Prostate gland (tissue), 2 donors: Measurements from ENCODE around the gene KCNIP3. TPM values are rescaled to one million over a fixed set of nuclear protein-coding genes. Genes with fewer than 3 reads are reported as not detected.

ENCODE experiments used
- DNase-seq: peaks from one replicate; pipeline ENCODE4 v3.0.0-alpha.2; 2019; ENCODE audit warnings: low spot score
- H3K27ac ChIP-seq, 2 donors: fragments of 200-600 bp; sonication (generic); 2 replicates each; pipeline ENCODE4 v1.5.1; 2017 to 2019
- H3K27me3 ChIP-seq: fragments of 200-600 bp; sonication (generic); replicated peaks from 2 replicates; pipeline ENCODE4 v1.5.1; 2019; ENCODE audit not compliant: insufficient read depth
- H3K36me3 ChIP-seq, 2 donors: fragments of 200-600 bp; sonication (generic); 1 replicate in 1 of 2; 2 replicates in 1 of 2; pipeline versions ENCODE4 v1.5.1 to v1.8.1; 2017 to 2019
- H3K4me1 ChIP-seq: fragments of 200-600 bp; sonication (generic); replicated peaks from 2 replicates; pipeline ENCODE4 v1.5.1; 2019
- H3K4me3 ChIP-seq, 2 donors: fragments of 200-600 bp; sonication (generic); 2 replicates each; pipeline ENCODE4 v1.5.1; 2017 to 2019
- H3K9me3 ChIP-seq: fragments of 200-600 bp; sonication (generic); 2 replicates; pipeline ENCODE4 v1.5.1; 2017
- CTCF ChIP-seq, 4 experiments: fragments of 200-600 bp in 2 of 4; fragments of 450-650 bp in 2 of 4; sonication (generic) in 2 of 4; IDR thresholded peaks; 1 replicate in 3 of 4; 2 replicates in 1 of 4; pipeline ENCODE4 v1.5.1; 2016 to 2019; ENCODE audit warnings: antibody characterized with exemption in 4 of 4, mild to moderate bottlenecking in 2 of 4, moderate library complexity in 2 of 4
- POLR2A ChIP-seq: fragments of 450-650 bp; IDR thresholded peaks from one replicate; pipeline ENCODE4 v1.6.1; 2016; ENCODE audit warnings: antibody characterized with exemption, mild to moderate bottlenecking
- POLR2AphosphoS5 ChIP-seq: sonication (generic); formaldehyde crosslinking; IDR thresholded peaks from one replicate; pipeline ENCODE4 v1.6.1; 2017; ENCODE audit warnings: antibody characterized with exemption
- WGBS: methylation state at CpG from one replicate; pipeline ENCODE4 v1.1.5; 2018; 5-methylcytosine and 5-hydroxymethylcytosine counted together
- intact Hi-C: fragments of 100-400 bp; cut with DNase I; formaldehyde crosslinking; loops from one replicate; pipeline ENCODE4 v1.14.2; 2022
- total RNA-seq, 2 donors: library from RNA; depleted of rRNA; stranded (reverse); fragments of >200 nt; gene quantifications; one replicate each; pipeline ENCODE4 v1.1.0, GENCODE V29; 2016

KCNIP3 gene
- total RNA-seq, 2 donors from 2014 or later = 5.1 to 63.8 TPM

GRCh38 chr2:95330794-95331338, 33.7 kb downstream of the KCNIP3 start:
- no peak overlapping the region for H3K4me3 ChIP-seq
- 79% methylated on average over 11 of the region's 11 CpGs for WGBS
- TF ChIP-seq CTCF (IDR thresholded peaks at IDR 0.05) (no peak), POLR2A (no peak), POLR2AphosphoS5 (no peak)
- H3K36me3 ChIP-seq = no peaks in the 10 kb centered on the region
- intact Hi-C loops = no loop called here
- H3K4me1 ChIP-seq = no peaks in the 10 kb centered on the region
- H3K9me3 ChIP-seq = no peaks in the 10 kb centered on the region
- H3K27me3 ChIP-seq = no peaks in the 10 kb centered on the region
- H3K27ac ChIP-seq = no peak overlapping the region
- no peak for DNase-seq

GRCh38 chr2:95331606-95332005, 34.5 kb downstream of the KCNIP3 start:
- Histone ChIP-seq H3K36me3 (no peaks in the 10 kb centered on the region), H3K27ac (no peak overlapping the region), H3K9me3 (no peaks in the 10 kb centered on the region), H3K27me3 (no peaks in the 10 kb centered on the region), H3K4me3 (no peak overlapping the region), H3K4me1 (no peaks in the 10 kb centered on the region)
- intact Hi-C loops = no loop called here
- DNase-seq = no peak
- TF ChIP-seq CTCF (IDR thresholded peaks at IDR 0.05) = no peak
- no peak for TF ChIP-seq POLR2AphosphoS5
- TF ChIP-seq POLR2A = no peak
- 84% methylated on average over 10 of the region's 10 CpGs for WGBS

GRCh38 chr2:95332036-95332435, 34.9 kb downstream of the KCNIP3 start:
- Histone ChIP-seq H3K4me3 (no peak overlapping the region), H3K27me3 (no peaks in the 10 kb centered on the region), H3K27ac (no peak overlapping the region), H3K4me1 (no peaks in the 10 kb centered on the region), H3K9me3 (no peaks in the 10 kb centered on the region), H3K36me3 (no peaks in the 10 kb centered on the region)
- DNase-seq = no peak
- intact Hi-C loops = no loop called here
- 97% methylated on average over 8 of the region's 8 CpGs for WGBS
- TF ChIP-seq POLR2AphosphoS5 (no peak), CTCF (IDR thresholded peaks at IDR 0.05) (no peak), POLR2A (no peak)

DNA sequence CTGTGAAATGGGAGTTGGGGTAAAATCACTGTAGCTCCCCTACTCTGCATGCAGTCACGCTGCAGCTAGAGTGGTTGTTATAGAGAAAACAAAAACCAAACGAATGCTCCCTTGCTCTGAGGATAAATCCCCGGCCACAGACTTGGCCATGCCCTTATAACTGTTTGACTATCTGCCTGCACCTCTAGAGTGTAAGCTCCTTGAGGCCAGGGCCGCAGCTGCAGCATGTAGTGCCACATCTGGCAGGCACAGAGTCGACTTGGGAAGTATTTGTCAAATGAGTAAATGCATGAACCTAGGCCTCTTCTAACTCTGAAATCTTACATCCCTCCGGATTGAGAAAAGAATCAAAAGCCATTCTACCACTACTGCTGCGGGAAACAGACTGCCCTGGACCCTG, 35.9 kb downstream of the KCNIP3 start:
- TF ChIP-seq CTCF (IDR thresholded peaks at IDR 0.05) (no peak), POLR2A (no peak), POLR2AphosphoS5 (no peak)
- H3K9me3 ChIP-seq = no peaks in the 10 kb centered on the region
- intact Hi-C loops = no loop called here
- H3K4me3 ChIP-seq = no peak overlapping the region
- H3K27ac ChIP-seq = no peak overlapping the region
- H3K4me1 ChIP-seq = no peaks in the 10 kb centered on the region
- H3K36me3 ChIP-seq = no peaks in the 10 kb centered on the region
- no peak for DNase-seq
- WGBS = 93% methylated on average over 7 of the region's 7 CpGs
- no peaks in the 10 kb centered on the region for H3K27me3 ChIP-seq

- no peaks in the 10 kb centered on the region for H3K27me3 ChIP-seq
- DNase-seq = peak; percentile 97
- no peaks in the 10 kb centered on the region for H3K36me3 ChIP-seq
- intact Hi-C loops = no loop called here
- no peaks in the 10 kb centered on the region for H3K9me3 ChIP-seq
- peak overlapping the region; percentile 44 to 50 for H3K27ac ChIP-seq
- no peak overlapping the region for H3K4me3 ChIP-seq
- 21% methylated on average over 11 of the region's 11 CpGs for WGBS
- H3K4me1 ChIP-seq = no peaks in the 10 kb centered on the region
- TF ChIP-seq POLR2AphosphoS5 (peak; percentile 98), CTCF (IDR thresholded peaks at IDR 0.05) (no peak)
These were observed 36.8 kb downstream of the KCNIP3 start for GRCh38 chr2:95333888-95334338.
